Tibial nerve (tissue), 4 donors: Measurements from ENCODE around the gene STK39.

ENCODE experiments used
- EP300 ChIP-seq, 2 donors: sonication (generic); formaldehyde crosslinking; IDR thresholded peaks; one replicate each; pipeline ENCODE4 v1.6.1; 2017; ENCODE audit warnings: antibody characterized with exemption in 2 of 2, mild to moderate bottlenecking in 1 of 2
- POLR2A ChIP-seq, 2 donors: fragments of 450-650 bp; IDR thresholded peaks; one replicate each; pipeline ENCODE4 v1.6.1; 2017; ENCODE audit warnings: antibody characterized with exemption in 2 of 2, mild to moderate bottlenecking in 2 of 2, moderate library complexity in 2 of 2
- TF ChIP-seq, protein P1 (sequence below), 5 experiments: fragments of 200-600 bp in 3 of 5; fragments of 450-650 bp in 2 of 5; sonication (generic) in 3 of 5; IDR thresholded peaks; one replicate each; pipeline ENCODE4 v1.5.1; 2016 to 2019; ENCODE audit warnings: antibody characterized with exemption in 5 of 5, mild to moderate bottlenecking in 3 of 5, moderate library complexity in 2 of 5

DNA sequence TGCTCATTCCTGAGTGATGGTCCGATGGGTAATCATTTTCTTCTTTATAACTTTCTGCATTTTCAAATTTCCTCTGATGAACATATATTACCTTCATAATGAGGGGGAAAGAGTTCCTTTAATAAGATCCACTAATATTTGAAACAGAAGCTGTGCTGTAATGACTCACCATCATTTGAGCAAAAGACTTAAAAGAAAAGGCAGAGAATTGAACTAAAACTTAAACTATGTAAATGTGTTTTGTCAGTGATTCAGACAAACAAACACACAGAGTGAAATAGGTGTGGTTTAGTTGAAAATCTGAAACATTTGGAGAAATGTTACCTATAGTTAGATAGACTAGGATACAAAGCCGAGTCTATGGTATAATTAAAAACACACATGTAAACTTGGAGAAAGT lies 209.6 kb downstream of the STK39 start:
- TF ChIP-seq, protein P1, sequence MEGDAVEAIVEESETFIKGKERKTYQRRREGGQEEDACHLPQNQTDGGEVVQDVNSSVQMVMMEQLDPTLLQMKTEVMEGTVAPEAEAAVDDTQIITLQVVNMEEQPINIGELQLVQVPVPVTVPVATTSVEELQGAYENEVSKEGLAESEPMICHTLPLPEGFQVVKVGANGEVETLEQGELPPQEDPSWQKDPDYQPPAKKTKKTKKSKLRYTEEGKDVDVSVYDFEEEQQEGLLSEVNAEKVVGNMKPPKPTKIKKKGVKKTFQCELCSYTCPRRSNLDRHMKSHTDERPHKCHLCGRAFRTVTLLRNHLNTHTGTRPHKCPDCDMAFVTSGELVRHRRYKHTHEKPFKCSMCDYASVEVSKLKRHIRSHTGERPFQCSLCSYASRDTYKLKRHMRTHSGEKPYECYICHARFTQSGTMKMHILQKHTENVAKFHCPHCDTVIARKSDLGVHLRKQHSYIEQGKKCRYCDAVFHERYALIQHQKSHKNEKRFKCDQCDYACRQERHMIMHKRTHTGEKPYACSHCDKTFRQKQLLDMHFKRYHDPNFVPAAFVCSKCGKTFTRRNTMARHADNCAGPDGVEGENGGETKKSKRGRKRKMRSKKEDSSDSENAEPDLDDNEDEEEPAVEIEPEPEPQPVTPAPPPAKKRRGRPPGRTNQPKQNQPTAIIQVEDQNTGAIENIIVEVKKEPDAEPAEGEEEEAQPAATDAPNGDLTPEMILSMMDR (IDR thresholded peaks at IDR 0.05) = no peak
- TF ChIP-seq EP300 (IDR thresholded peaks at IDR 0.05) (no peak), POLR2A (IDR thresholded peaks at IDR 0.05) (no peak)
